Measurements from ENCODE around the gene BCL11B.

DNA sequence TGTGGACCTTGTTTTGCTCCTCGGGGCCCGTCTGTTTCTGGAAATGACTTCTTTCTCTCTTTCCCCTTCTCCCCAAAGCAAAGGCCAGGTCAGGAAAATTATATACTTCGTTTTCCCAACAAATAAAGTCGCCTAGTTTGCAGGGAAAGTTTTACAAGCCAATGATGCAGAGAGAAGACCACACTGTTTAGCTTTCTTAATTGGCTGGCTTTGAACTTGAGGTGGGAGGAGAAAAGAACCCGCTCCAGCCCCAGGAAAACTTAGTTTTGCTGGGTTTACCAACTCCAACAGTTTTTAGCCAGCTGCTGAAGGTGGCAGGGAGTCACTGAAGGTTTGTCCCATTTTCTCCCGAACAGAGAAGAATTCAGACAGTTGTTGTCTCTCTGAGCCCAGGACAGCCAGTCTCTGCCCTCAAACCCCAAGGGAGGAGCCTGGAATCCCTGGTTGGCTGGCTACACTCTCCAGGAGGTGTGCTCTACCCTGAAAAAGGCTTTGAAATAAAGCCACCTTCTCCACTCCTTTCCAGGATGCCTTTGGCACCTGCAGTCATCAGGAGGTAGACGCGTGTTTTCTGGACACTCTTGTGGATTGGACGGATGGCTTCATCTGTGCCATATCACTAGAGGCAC, 24.8 kb downstream of the BCL11B start:
- TF ChIP-seq POLR2A (IDR thresholded peaks at IDR 0.05; ENCODE audit: low read length) (no peak), GATA1 (IDR thresholded peaks at IDR 0.05; ENCODE audit: low read depth, low read length) (no peak)

Data from erythroblast (primary cell).